OCI-LY7 (cell line): ENCODE results near the gene PSME3. TPM values are rescaled to one million over a fixed set of nuclear protein-coding genes. Genes with fewer than 3 reads are reported as not detected.

Source experiments
- BruUV-seq: library from RNA; stranded (reverse); fragments of 400-500 nt; replicated peaks from 2 replicates; lab custom pipeline; 2021; lab: Mats Ljungman, UMichigan
- CTCF ChIA-PET: fragments of 300-600 bp; sonication (Branson Sonifier 250); formaldehyde crosslinking; loops from one replicate; lab custom pipeline; 2022; ENCODE audit warnings: antibody characterized with exemption; ENCODE audit not compliant: unreplicated experiment; lab: Charles Lee
- POLR2A ChIA-PET: fragments of 300-600 bp; sonication (Branson Sonifier 250); formaldehyde crosslinking; loops from one replicate; lab custom pipeline; 2022; ENCODE audit warnings: antibody characterized with exemption; lab: Charles Lee
- DNase-seq: peaks from one replicate; pipeline ENCODE4 v3.0.0-alpha.2; 2015; ENCODE audit warnings: low spot score
- H2AFZ ChIP-seq: fragments of 200-600 bp; sonication (generic), shearing (Covaris generic); 2 replicates; pipeline ENCODE4 v1.6.1; 2014; ENCODE audit warnings: mild to moderate bottlenecking, antibody characterized with exemption, low read length, moderate library complexity
- H3K27ac ChIP-seq: fragments of 200-600 bp; sonication (generic); 2 replicates; pipeline ENCODE4 v1.5.1; 2014; ENCODE audit warnings: mixed run types, low read depth, mild to moderate bottlenecking, moderate library complexity, low read length, inconsistent platforms; ENCODE audit not compliant: poor library complexity, severe bottlenecking
- H3K36me3 ChIP-seq: fragments of 200-600 bp; sonication (generic); 2 replicates; pipeline ENCODE4 v1.6.1; 2014; ENCODE audit warnings: mild to moderate bottlenecking, antibody characterized with exemption, low read length, moderate library complexity, mixed read lengths; ENCODE audit not compliant: insufficient read depth
- H3K4me1 ChIP-seq: fragments of 200-600 bp; sonication (generic); 2 replicates; pipeline ENCODE4 v1.5.1; 2014; ENCODE audit warnings: mild to moderate bottlenecking, low read length; ENCODE audit not compliant: insufficient read depth, poor library complexity, severe bottlenecking
- H3K4me2 ChIP-seq: fragments of 200-600 bp; sonication (generic); 2 replicates; pipeline ENCODE4 v1.6.1; 2014; ENCODE audit warnings: mild to moderate bottlenecking, low read length
- H3K4me3 ChIP-seq: fragments of 200-600 bp; sonication (generic); 2 replicates; pipeline ENCODE4 v1.5.1; 2014; ENCODE audit warnings: mild to moderate bottlenecking, low read depth, low read length; ENCODE audit not compliant: poor library complexity, severe bottlenecking
- H3K79me2 ChIP-seq: fragments of 200-600 bp; sonication (generic); 2 replicates; pipeline ENCODE4 v1.6.1; 2016; ENCODE audit warnings: low read depth, mild to moderate bottlenecking, low read length, moderate library complexity, mixed read lengths; ENCODE audit not compliant: insufficient read depth
- H3K9me2 ChIP-seq: fragments of 200-600 bp; sonication (generic); 2 replicates; pipeline ENCODE4 v1.6.1; 2016; ENCODE audit warnings: mild to moderate bottlenecking, low read length, mixed read lengths; ENCODE audit not compliant: insufficient read depth
- H3K9me3 ChIP-seq: fragments of 200-600 bp; sonication (generic); 2 replicates; pipeline ENCODE4 v1.6.1; 2014; ENCODE audit warnings: mild to moderate bottlenecking, mixed run types, low read length, mixed read lengths
- H4K20me1 ChIP-seq: fragments of 200-600 bp; sonication (generic); 2 replicates; pipeline ENCODE4 v1.6.1; 2014; ENCODE audit warnings: mild to moderate bottlenecking, antibody characterized with exemption, low read length, moderate library complexity, mixed read lengths; ENCODE audit not compliant: insufficient read depth
- CTCF ChIP-seq: fragments of 200-600 bp; sonication (generic); conservative IDR thresholded peaks from 2 replicates; pipeline ENCODE4 v1.5.1; 2014; ENCODE audit warnings: mild to moderate bottlenecking, antibody characterized with exemption, low read length, moderate library complexity, mixed read lengths
- EZH2phosphoT487 ChIP-seq: fragments of 200-600 bp; sonication (generic); IDR thresholded peaks from 2 replicates; pipeline ENCODE4 v1.6.1; 2018; ENCODE audit warnings: low read depth, borderline replicate concordance, mild to moderate bottlenecking, mixed run types, antibody characterized with exemption, low read length, moderate library complexity, mixed read lengths
- intact Hi-C: fragments of 100-400 bp; cut with micrococcal nuclease; formaldehyde crosslinking; loops from one replicate; pipeline ENCODE4 v1.10.0; 2022; ENCODE audit not compliant: unreplicated experiment
- total RNA-seq, 2 experiments: library from RNA; depleted of rRNA in 1 of 2; stranded (reverse); fragments of >200 nt in 1 of 2; shearing (Covaris generic) in 1 of 2; gene quantifications; 2 replicates each; pipeline ENCODE4 v1.2.3, GENCODE V29; 2014 to 2022

PSME3 gene
- total RNA-seq, 2 experiments from 2014 or later: 81.9 to 167 TPM

DNA sequence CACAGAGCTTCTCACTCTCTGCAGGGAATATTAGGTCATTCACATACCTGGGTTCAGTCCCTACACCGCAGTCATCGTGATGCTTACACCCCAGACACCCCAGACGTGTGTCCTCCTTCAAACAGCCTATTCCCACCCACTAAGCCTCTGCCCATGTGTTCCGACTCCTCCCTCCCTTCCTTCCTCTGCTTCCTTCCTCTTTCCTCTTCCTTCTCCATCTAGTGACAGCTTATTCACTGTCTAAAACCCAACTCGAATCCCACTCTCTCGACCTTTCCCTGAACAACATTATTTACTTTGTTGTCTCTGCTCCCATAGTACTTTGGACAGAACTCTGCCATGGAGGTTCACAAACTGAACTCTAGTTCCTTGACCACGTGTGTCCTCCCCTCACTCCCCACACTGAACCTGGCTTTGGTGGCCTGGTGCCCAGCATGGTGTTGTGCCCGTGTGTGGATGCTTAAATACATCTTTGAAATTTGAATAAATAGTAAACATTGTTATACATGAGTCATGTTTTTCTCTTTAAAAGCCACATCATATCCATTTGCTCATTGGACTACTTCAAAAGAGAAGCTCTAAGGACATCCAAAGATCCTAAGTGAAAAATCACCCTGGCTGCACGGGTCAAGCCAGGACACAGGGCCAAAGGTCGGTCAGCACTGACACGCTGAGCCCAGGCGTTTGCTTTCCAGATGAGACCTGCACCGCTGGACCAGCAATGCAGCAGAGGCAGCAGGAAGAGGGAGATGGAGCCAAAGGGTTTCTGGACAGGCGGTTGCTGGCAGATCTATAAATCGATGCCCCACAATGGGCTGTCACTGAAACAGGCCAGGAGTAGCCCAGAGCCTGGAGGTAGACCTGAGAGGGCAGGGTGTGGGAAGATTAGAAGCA lies 53.3 kb downstream of the PSME3 start:
- no peaks in the 10 kb centered on the region for H3K79me2 ChIP-seq
- no peaks in the 10 kb centered on the region for H3K9me2 ChIP-seq
- no peak overlapping the region for H3K27ac ChIP-seq
- CTCF ChIA-PET: no interaction called here
- no peaks in the 10 kb centered on the region for H4K20me1 ChIP-seq
- H3K4me3 ChIP-seq: no peak overlapping the region
- TF ChIP-seq CTCF: no peak
- TF ChIP-seq EZH2phosphoT487: no peak
- no peak overlapping the region for H2AFZ ChIP-seq
- H3K4me1 ChIP-seq: no peaks in the 10 kb centered on the region
- no peak overlapping the region for H3K4me2 ChIP-seq
- POLR2A ChIA-PET: interaction anchor here (0.7 kb wide), 1 partner anchor 41 kb away, joined by 4 read pairs; no protein-coding TSS in a partner anchor
- H3K9me3 ChIP-seq: no peaks in the 10 kb centered on the region
- intact Hi-C loops: no loop called here
- no TSS peak for BruUV-seq
- no peak for DNase-seq
- H3K36me3 ChIP-seq: no peaks in the 10 kb centered on the region

GRCh38 chr17:42889809-42890208 lies 56.6 kb downstream of the PSME3 start:
- Histone ChIP-seq H3K36me3 (no peaks in the 10 kb centered on the region), H3K27ac (no peak overlapping the region), H3K4me3 (no peak overlapping the region), H3K4me2 (no peak overlapping the region), H3K9me3 (no peaks in the 10 kb centered on the region), H3K4me1 (peaks cover 6% of the 10 kb centered on the region), H3K79me2 (no peaks in the 10 kb centered on the region), H2AFZ (no peak overlapping the region), H4K20me1 (no peaks in the 10 kb centered on the region), H3K9me2 (no peaks in the 10 kb centered on the region)
- no TSS peak for BruUV-seq
- intact Hi-C loops: no loop called here
- CTCF ChIA-PET: no interaction called here
- no peak for DNase-seq
- POLR2A ChIA-PET: interaction anchor here (0.6 to 1.9 kb wide), 2 partner anchors 9 to 11 kb away, joined by 5 read pairs; no protein-coding TSS in a partner anchor
- no peak for TF ChIP-seq CTCF
- no peak for TF ChIP-seq EZH2phosphoT487
